Upper lobe of left lung (tissue), 4 donors: ENCODE data around the gene C2.
A peak's percentile ranks its signal among the peaks of the same experiment; 100 is the strongest.

ENCODE experiments used
- EP300 ChIP-seq, 4 donors: sonication (generic); formaldehyde crosslinking; IDR thresholded peaks; one replicate each; pipeline ENCODE4 v1.5.1; 2017; ENCODE audit warnings: antibody characterized with exemption in 4 of 4, control low read depth in 2 of 4
- POLR2A ChIP-seq, 4 donors: fragments of 450-650 bp; IDR thresholded peaks; one replicate each; pipeline ENCODE4 v1.5.1; 2016 to 2017; ENCODE audit warnings: antibody characterized with exemption in 4 of 4, mild to moderate bottlenecking in 2 of 4
- TF ChIP-seq, protein P1 (sequence below), 6 experiments: fragments of 450-650 bp in 4 of 6; fragments of 200-600 bp in 2 of 6; sonication (generic) in 2 of 6; IDR thresholded peaks; one replicate each; pipeline ENCODE4 v1.5.1; 2016 to 2019; ENCODE audit warnings: antibody characterized with exemption in 6 of 6

DNA sequence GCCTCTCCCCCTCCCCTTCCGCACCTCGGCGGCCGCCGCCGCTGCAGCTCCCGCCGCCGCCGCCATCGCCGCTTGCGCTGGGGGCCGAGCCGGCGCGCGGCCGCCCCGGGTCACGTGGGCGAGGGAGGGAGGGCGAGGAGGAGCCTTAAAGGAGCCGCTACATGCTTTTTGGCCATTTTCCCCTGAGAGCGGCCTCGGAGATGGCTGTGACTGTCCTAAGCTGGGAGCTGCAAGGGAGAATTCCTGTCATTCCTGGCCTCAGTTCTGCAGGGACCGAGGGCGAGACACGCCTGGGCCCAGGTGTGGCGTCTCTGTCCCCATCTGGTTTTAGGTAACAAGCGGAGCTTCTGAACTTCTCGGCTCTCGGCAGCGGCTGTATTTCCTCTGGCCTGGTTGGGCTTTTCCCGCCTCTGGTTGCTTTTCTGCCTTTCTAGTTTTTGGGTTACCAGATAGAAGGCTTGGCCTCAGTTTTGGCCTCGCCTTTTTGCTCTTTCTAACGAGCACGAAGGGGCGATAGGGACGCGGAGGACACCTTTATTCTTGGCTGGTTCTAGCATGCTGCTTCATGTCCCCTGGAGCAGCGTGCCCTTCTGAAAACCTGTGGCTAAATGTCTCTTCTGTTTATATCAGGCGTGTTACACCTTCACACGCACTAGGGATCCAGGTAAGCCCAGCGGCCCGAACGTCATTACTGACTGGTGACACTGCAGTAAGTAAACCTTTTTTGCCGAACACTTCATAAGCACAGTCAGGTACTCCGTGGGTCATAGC lies 29.7 kb upstream of the C2 start, which contains the start of gene EHMT2:
- TF ChIP-seq, protein P1, sequence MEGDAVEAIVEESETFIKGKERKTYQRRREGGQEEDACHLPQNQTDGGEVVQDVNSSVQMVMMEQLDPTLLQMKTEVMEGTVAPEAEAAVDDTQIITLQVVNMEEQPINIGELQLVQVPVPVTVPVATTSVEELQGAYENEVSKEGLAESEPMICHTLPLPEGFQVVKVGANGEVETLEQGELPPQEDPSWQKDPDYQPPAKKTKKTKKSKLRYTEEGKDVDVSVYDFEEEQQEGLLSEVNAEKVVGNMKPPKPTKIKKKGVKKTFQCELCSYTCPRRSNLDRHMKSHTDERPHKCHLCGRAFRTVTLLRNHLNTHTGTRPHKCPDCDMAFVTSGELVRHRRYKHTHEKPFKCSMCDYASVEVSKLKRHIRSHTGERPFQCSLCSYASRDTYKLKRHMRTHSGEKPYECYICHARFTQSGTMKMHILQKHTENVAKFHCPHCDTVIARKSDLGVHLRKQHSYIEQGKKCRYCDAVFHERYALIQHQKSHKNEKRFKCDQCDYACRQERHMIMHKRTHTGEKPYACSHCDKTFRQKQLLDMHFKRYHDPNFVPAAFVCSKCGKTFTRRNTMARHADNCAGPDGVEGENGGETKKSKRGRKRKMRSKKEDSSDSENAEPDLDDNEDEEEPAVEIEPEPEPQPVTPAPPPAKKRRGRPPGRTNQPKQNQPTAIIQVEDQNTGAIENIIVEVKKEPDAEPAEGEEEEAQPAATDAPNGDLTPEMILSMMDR (IDR thresholded peaks at IDR 0.05), result peak; percentile 9 to 72 (median 60)
- TF ChIP-seq POLR2A (IDR thresholded peaks at IDR 0.05), result peak in 3 of 4 donors; percentile 30 to 69 (median 60)
- no peak for TF ChIP-seq EP300 (IDR thresholded peaks at IDR 0.05)
